Trophoblast cell (in vitro differentiated cells and primary cell): Measurements from ENCODE around the gene TIMP2.

Experiments
- DNase-seq, 2 donors: peaks; one replicate each; pipeline ENCODE4 v3.0.0-alpha.2; 2016
- H2AFZ ChIP-seq: 2 replicates; pipeline ENCODE4 v1.6.1; 2013; ENCODE audit warnings: low read length, moderate library complexity, mild to moderate bottlenecking; ENCODE audit not compliant: insufficient read depth, poor library complexity
- H2AK5ac ChIP-seq: 2 replicates; pipeline ENCODE4 v1.6.1; 2013; ENCODE audit warnings: mild to moderate bottlenecking, low read length
- H2BK120ac ChIP-seq: 2 replicates; pipeline ENCODE4 v1.6.1; 2013; ENCODE audit warnings: low read length, mild to moderate bottlenecking, moderate library complexity; ENCODE audit not compliant: insufficient read depth, poor library complexity
- H2BK12ac ChIP-seq: 2 replicates; pipeline ENCODE4 v1.6.1; 2013; ENCODE audit warnings: mild to moderate bottlenecking, low read length, moderate library complexity
- H2BK5ac ChIP-seq: 2 replicates; pipeline ENCODE4 v1.6.1; 2013; ENCODE audit warnings: low read length, low read depth, moderate library complexity, mild to moderate bottlenecking; ENCODE audit not compliant: poor library complexity
- H3K14ac ChIP-seq: 2 replicates; pipeline ENCODE4 v1.6.1; 2013; ENCODE audit warnings: mild to moderate bottlenecking, low read length
- H3K18ac ChIP-seq: 2 replicates; pipeline ENCODE4 v1.6.1; 2013; ENCODE audit warnings: mild to moderate bottlenecking, low read length
- H3K23ac ChIP-seq: 2 replicates; pipeline ENCODE4 v1.6.1; 2013; ENCODE audit warnings: low read length
- H3K27ac ChIP-seq: 2 replicates; pipeline ENCODE4 v1.5.1; 2013; ENCODE audit warnings: low read depth, mild to moderate bottlenecking, inconsistent platforms, low read length, moderate library complexity
- H3K27me3 ChIP-seq: 2 replicates; pipeline ENCODE4 v1.6.1; 2013; ENCODE audit warnings: inconsistent platforms, mild to moderate bottlenecking, low read length, moderate library complexity; ENCODE audit not compliant: insufficient read depth
- H3K36me3 ChIP-seq, 2 experiments: 1 replicate in 1 of 2; 2 replicates in 1 of 2; pipeline ENCODE4 v1.6.1; 2013; ENCODE audit warnings: low read length in 2 of 2, mild to moderate bottlenecking in 2 of 2, moderate library complexity in 1 of 2; ENCODE audit not compliant: insufficient read depth in 2 of 2, control insufficient read depth in 1 of 2
- H3K4ac ChIP-seq: 2 replicates; pipeline ENCODE4 v1.6.1; 2013; ENCODE audit warnings: low read depth, mild to moderate bottlenecking, low read length, moderate library complexity
- H3K4me1 ChIP-seq, 2 experiments: 1 replicate in 1 of 2; 2 replicates in 1 of 2; pipeline ENCODE4 v1.6.1; 2013; ENCODE audit warnings: low read length in 2 of 2, mild to moderate bottlenecking in 2 of 2, moderate library complexity in 1 of 2; ENCODE audit not compliant: insufficient read depth in 2 of 2, control insufficient read depth in 1 of 2
- H3K4me2 ChIP-seq: 2 replicates; pipeline ENCODE4 v1.6.1; 2013; ENCODE audit warnings: inconsistent platforms, mild to moderate bottlenecking, low read length, moderate library complexity
- H3K4me3 ChIP-seq: 2 replicates; pipeline ENCODE4 v1.5.1; 2013; ENCODE audit warnings: mild to moderate bottlenecking, low read depth, low read length, inconsistent platforms
- H3K79me1 ChIP-seq: one replicate; pipeline ENCODE4 v1.6.1; 2013; ENCODE audit warnings: low read length
- H3K79me2 ChIP-seq: 2 replicates; pipeline ENCODE4 v1.6.1; 2013; ENCODE audit warnings: low read length, mild to moderate bottlenecking; ENCODE audit not compliant: control insufficient read depth, insufficient read depth, poor library complexity
- H3K9ac ChIP-seq: 2 replicates; pipeline ENCODE4 v1.6.1; 2013; ENCODE audit warnings: mild to moderate bottlenecking, low read length
- H3K9me3 ChIP-seq: 2 replicates; pipeline ENCODE4 v1.6.1; 2013; ENCODE audit warnings: low read depth, mild to moderate bottlenecking, control low read depth, inconsistent platforms, low read length; ENCODE audit not compliant: insufficient read depth
- H4K12ac ChIP-seq: 2 replicates; pipeline ENCODE4 v1.6.1; 2013; ENCODE audit warnings: low read depth, mild to moderate bottlenecking, low read length, moderate library complexity
- H4K8ac ChIP-seq: 2 replicates; pipeline ENCODE4 v1.6.1; 2013; ENCODE audit warnings: low read depth, mild to moderate bottlenecking, low read length, moderate library complexity
- H4K91ac ChIP-seq: one replicate; pipeline ENCODE4 v1.6.1; 2013; ENCODE audit warnings: low read depth, mild to moderate bottlenecking, low read length, moderate library complexity
- WGBS: extraction: QIAGEN DNeasy Blood & Tissue Kit; methylation state at CpG from one replicate; pipeline ENCODE4 v1.1.7; 2013; ENCODE audit warnings: missing lambda C conversion rate; ENCODE audit not compliant: insufficient read length, insufficient coverage; ENCODE audit errors: extremely low coverage; 5-methylcytosine and 5-hydroxymethylcytosine counted together

TIMP2 gene

GRCh38 chr17:78925662-78926555 lies 722 bp upstream of the TIMP2 start:
- peak; percentile 72 to 81 for DNase-seq
- peaks cover 9% of the 10 kb centered on the region for H3K79me1 ChIP-seq

DNA sequence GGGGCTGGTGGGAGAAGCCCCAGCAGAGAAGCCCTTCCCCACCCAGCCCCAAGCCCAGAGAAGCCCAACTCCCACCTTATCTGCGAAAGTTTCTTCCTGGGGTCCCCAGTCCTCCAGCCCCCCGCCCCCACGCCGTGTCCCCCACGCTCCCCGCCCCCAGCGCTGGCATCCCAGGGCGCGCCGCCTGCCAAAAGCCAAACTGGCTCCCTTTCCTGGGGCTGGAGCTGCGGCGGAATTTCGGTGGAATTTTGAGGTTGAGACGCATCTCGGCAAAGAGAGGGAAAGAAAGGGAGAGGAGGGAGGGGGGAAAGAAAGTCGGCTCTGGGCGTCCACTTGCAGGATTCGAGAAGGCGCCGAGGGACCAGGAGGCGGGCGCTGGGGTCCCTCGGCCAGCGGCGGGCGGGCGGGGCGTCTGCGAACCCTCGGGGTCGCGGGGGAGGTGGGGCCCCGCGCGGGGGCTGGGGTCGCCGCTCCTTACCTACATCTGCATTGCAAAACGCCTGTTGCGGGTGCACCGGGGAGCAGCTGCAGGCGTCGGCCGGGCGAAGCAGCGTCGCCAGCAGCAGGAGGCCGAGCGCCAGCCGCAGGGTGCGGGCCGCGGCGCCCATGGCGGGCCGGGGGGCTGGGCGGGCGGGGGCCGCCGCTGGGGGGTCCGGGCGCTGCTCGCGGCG lies 571 bp downstream of the TIMP2 start:
- Histone ChIP-seq H2BK12ac (no peak overlapping the region), H3K36me3 (peaks cover 0 to 5% of the 10 kb centered on the region in 2 experiments), H3K27ac (no peak overlapping the region), H3K14ac (peak overlapping the region; percentile 39), H2AFZ (no peak overlapping the region), H3K4me3 (peak overlapping the region; percentile 80), H3K18ac (peak overlapping the region; percentile 9), H4K8ac (no peak overlapping the region), H2BK120ac (no peak overlapping the region), H4K91ac (peak overlapping the region; percentile 69), H3K4me2 (peak overlapping the region; percentile 86), H2BK5ac (no peak overlapping the region), H2AK5ac (no peak overlapping the region), H3K9me3 (peaks cover 3% of the 10 kb centered on the region), H3K27me3 (no peaks in the 10 kb centered on the region), H3K9ac (peak overlapping the region; percentile 20), H3K23ac (no peak overlapping the region), H3K79me1 (peaks cover 9% of the 10 kb centered on the region), H3K4ac (peak overlapping the region; percentile 89), H3K79me2 (peaks cover 7% of the 10 kb centered on the region), H3K4me1 (peaks cover 13 to 16% of the 10 kb centered on the region in 2 experiments), H4K12ac (no peak overlapping the region)
- no CpG with 5 or more reads among the region's 64 CpGs for WGBS
- DNase-seq, result peak in 1 of 2 donors; percentile 48

More at GRCh38 chr17:78925662-78926555, 722 bp upstream of the TIMP2 start:
- H3K18ac ChIP-seq, result peak overlapping the region; percentile 71
- peak overlapping the region; percentile 54 for H2BK120ac ChIP-seq
- peaks cover 7% of the 10 kb centered on the region for H3K79me2 ChIP-seq
- H3K14ac ChIP-seq, result peak overlapping the region; percentile 62
- H4K91ac ChIP-seq, result peak overlapping the region; percentile 67
- peak overlapping the region; percentile 59 for H4K12ac ChIP-seq
- H3K4ac ChIP-seq, result peak overlapping the region; percentile 85
- peak overlapping the region; percentile 74 for H2BK12ac ChIP-seq
- no CpG with 5 or more reads among the region's 33 CpGs for WGBS
- peak overlapping the region; percentile 78 for H4K8ac ChIP-seq
- peak overlapping the region; percentile 68 for H2AFZ ChIP-seq
- no peak overlapping the region for H3K23ac ChIP-seq
- H3K9me3 ChIP-seq, result no peaks in the 10 kb centered on the region
- H2AK5ac ChIP-seq, result peak overlapping the region; percentile 50
- H3K27me3 ChIP-seq, result no peaks in the 10 kb centered on the region
- peak overlapping the region; percentile 59 for H3K9ac ChIP-seq
- no peak overlapping the region for H3K27ac ChIP-seq
- no peak overlapping the region for H2BK5ac ChIP-seq
- peaks cover 13% of the 10 kb centered on the region in 2 experiments for H3K4me1 ChIP-seq
- H3K36me3 ChIP-seq, result peaks cover 0 to 4% of the 10 kb centered on the region in 2 experiments
- peak overlapping the region; percentile 73 for H3K4me3 ChIP-seq
- H3K4me2 ChIP-seq, result peak overlapping the region; percentile 96

DNA sequence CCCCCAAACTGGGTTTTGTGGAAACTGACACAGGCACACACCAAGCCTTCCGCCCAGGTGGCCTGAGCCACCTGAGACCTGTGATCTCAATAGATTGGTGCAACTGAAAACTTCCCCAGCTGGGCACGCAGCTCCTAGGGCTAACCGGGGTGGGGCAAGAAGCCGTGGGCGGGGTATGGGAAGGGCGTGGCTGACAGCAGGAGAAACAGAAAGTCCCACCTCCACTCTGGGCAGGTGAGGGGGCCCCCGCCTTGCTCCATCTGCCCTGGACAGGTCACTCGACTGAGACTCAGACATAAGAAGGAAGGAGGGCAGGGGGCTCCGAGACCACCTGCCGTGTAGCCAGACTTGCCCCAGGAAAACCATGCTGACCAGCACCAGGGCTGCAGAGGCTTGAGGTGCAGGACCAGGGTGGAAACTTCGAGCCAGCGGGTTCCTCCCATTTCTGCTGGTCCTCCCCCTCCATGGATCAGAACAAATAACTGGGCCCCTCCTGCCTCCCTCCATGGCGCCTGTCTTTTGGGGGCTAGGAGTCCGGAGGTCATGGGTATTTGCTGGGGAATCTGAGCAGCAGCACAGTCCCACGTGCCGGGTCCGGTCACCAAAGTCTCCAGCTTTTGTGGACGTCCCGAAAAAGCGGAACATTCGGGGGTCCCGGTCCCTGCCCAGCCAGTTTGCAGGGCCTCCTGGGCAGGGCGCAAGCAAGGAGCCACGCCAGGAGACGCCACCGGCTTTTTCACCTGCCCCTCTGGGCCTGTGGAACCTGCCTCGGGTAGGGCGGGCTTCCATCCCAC lies 1.3 kb downstream of the TIMP2 start:
- Histone ChIP-seq H2AK5ac (peak overlapping the region; percentile 32), H4K12ac (no peak overlapping the region), H3K9ac (no peak overlapping the region), H2AFZ (peak overlapping the region; percentile 32), H3K4ac (peak overlapping the region; percentile 89), H3K79me1 (peaks cover 9% of the 10 kb centered on the region), H3K27me3 (no peaks in the 10 kb centered on the region), H3K14ac (peak overlapping the region; percentile 39), H4K91ac (peak overlapping the region; percentile 69), H3K4me3 (peak overlapping the region; percentile 80), H3K4me2 (peak overlapping the region; percentile 86), H3K23ac (no peak overlapping the region), H2BK12ac (no peak overlapping the region), H2BK5ac (no peak overlapping the region), H3K18ac (peak overlapping the region; percentile 9), H3K79me2 (peaks cover 7% of the 10 kb centered on the region), H3K27ac (no peak overlapping the region), H3K9me3 (peaks cover 3% of the 10 kb centered on the region), H2BK120ac (no peak overlapping the region), H3K4me1 (peaks cover 13 to 16% of the 10 kb centered on the region in 2 experiments), H3K36me3 (peaks cover 0 to 5% of the 10 kb centered on the region in 2 experiments), H4K8ac (no peak overlapping the region)
- peak; percentile 72 to 77 for DNase-seq
- no CpG with 5 or more reads among the region's 28 CpGs for WGBS
